SK-N-SH treated with all-trans-retinoic acid at 6 μM for 48 hours (cell line): ENCODE results near the gene CKAP4.

ENCODE experiments used
- ATAC-seq: fragments of 200-7000 bp; cut with Tn5 transposase; 3 replicates; pipeline ENCODE4 v1.9.1; 2020; ENCODE audit warnings: mild to moderate bottlenecking, moderate library complexity
- ARNTL ChIP-seq: fragments of 450-650 bp; formaldehyde crosslinking; IDR thresholded peaks from 2 replicates; pipeline ENCODE4 v1.5.0; 2020; ENCODE audit warnings: low read depth, mild to moderate bottlenecking, moderate library complexity, borderline replicate concordance
- BACH2 ChIP-seq: fragments of 250-450 bp; sonication (Bioruptor Pico); IDR thresholded peaks from 2 replicates; pipeline ENCODE4 v1.9.0; 2021; ENCODE audit warnings: mild to moderate bottlenecking, borderline replicate concordance
- CREB5 ChIP-seq: fragments of 250-450 bp; sonication (Bioruptor Pico); IDR thresholded peaks from 2 replicates; pipeline ENCODE4 v1.5.1; 2020; ENCODE audit warnings: low read depth, mild to moderate bottlenecking, moderate library complexity
- CSDC2 ChIP-seq: fragments of 250-450 bp; sonication (Bioruptor Pico); IDR thresholded peaks from 2 replicates; pipeline ENCODE4 v1.5.0; 2020; ENCODE audit warnings: mild to moderate bottlenecking, moderate library complexity
- GLIS3 ChIP-seq: fragments of 250-450 bp; sonication (Bioruptor Pico); IDR thresholded peaks from 2 replicates; pipeline ENCODE4 v1.5.0; 2020; ENCODE audit warnings: mild to moderate bottlenecking, moderate library complexity
- OSR1 ChIP-seq: fragments of 250-450 bp; sonication (Bioruptor Pico); IDR thresholded peaks from 2 replicates; pipeline ENCODE4 v1.8.0; 2022; ENCODE audit warnings: moderate library complexity, mild to moderate bottlenecking, inconsistent platforms
- PATZ1 ChIP-seq: fragments of 250-450 bp; sonication (Bioruptor Pico); IDR thresholded peaks from 2 replicates; pipeline ENCODE4 v1.8.0; 2020; ENCODE audit warnings: mild to moderate bottlenecking, moderate library complexity, borderline replicate concordance
- POU6F1 ChIP-seq: fragments of 250-450 bp; sonication (Bioruptor Pico); IDR thresholded peaks from 2 replicates; pipeline ENCODE4 v1.8.0; 2021; ENCODE audit warnings: low read depth, mild to moderate bottlenecking, moderate library complexity, borderline replicate concordance
- PPARA ChIP-seq: fragments of 250-450 bp; sonication (Bioruptor Pico); IDR thresholded peaks from 2 replicates; pipeline ENCODE4 v1.5.0; 2020; ENCODE audit warnings: mild to moderate bottlenecking, borderline replicate concordance
- SNAI2 ChIP-seq: fragments of 250-450 bp; sonication (Bioruptor Pico); IDR thresholded peaks from 2 replicates; pipeline ENCODE4 v1.5.0; 2020; ENCODE audit warnings: mild to moderate bottlenecking, moderate library complexity
- TCF4 ChIP-seq: fragments of 250-450 bp; sonication (Bioruptor Pico); IDR thresholded peaks from 2 replicates; pipeline ENCODE4 v1.8.0; 2021; ENCODE audit warnings: mild to moderate bottlenecking, moderate library complexity, borderline replicate concordance
- TOX ChIP-seq: fragments of 250-450 bp; sonication (Bioruptor Pico); IDR thresholded peaks from 2 replicates; pipeline ENCODE4 v1.8.0; 2021; ENCODE audit warnings: mild to moderate bottlenecking, moderate library complexity, borderline replicate concordance
- TSHZ2 ChIP-seq: fragments of 250-450 bp; sonication (Bioruptor Pico); IDR thresholded peaks from 2 replicates; pipeline ENCODE4 v1.5.0; 2020; ENCODE audit warnings: mild to moderate bottlenecking, moderate library complexity
- ZC3H10 ChIP-seq: fragments of 250-450 bp; sonication (Bioruptor Pico); IDR thresholded peaks from 2 replicates; pipeline ENCODE4 v1.5.1; 2021; ENCODE audit warnings: mild to moderate bottlenecking, moderate library complexity
- ZFP30 ChIP-seq: fragments of 450-650 bp; formaldehyde crosslinking; IDR thresholded peaks from 2 replicates; pipeline ENCODE4 v1.5.0; 2022; ENCODE audit warnings: mild to moderate bottlenecking, moderate library complexity
- ZNF565 ChIP-seq: fragments of 450-650 bp; formaldehyde crosslinking; conservative IDR thresholded peaks from 2 replicates; pipeline ENCODE4 v1.5.0; 2020; ENCODE audit warnings: low read depth, mild to moderate bottlenecking, moderate library complexity
- ZNF70 ChIP-seq: fragments of 450-650 bp; formaldehyde crosslinking; IDR thresholded peaks from 2 replicates; pipeline ENCODE4 v1.5.0; 2020; ENCODE audit warnings: mild to moderate bottlenecking, moderate library complexity

Gene CKAP4

GRCh38 chr12:106217706-106218105 lies 30.1 kb downstream of the CKAP4 start (continued):
- no peak for TF ChIP-seq PATZ1 (CRISPR knock-in tag)
- TF ChIP-seq CSDC2: no peak
- no peak for TF ChIP-seq TOX (CRISPR knock-in tag)
- TF ChIP-seq BACH2: no peak
- no peak for TF ChIP-seq SNAI2
- TF ChIP-seq ARNTL (CRISPR knock-in tag): no peak
- no peak for TF ChIP-seq PPARA (CRISPR knock-in tag)
- TF ChIP-seq CREB5 (CRISPR knock-in tag): no peak
- TF ChIP-seq POU6F1 (CRISPR knock-in tag): no peak

- no peak for TF ChIP-seq ZC3H10 (CRISPR knock-in tag)
- no peak for TF ChIP-seq CSDC2
- no peak for TF ChIP-seq CREB5 (CRISPR knock-in tag)
- no peak for TF ChIP-seq TOX (CRISPR knock-in tag)
- no peak for TF ChIP-seq TSHZ2 (CRISPR knock-in tag)
- TF ChIP-seq TCF4 (CRISPR knock-in tag): no peak
- TF ChIP-seq ZNF565 (CRISPR knock-in tag): no peak
- no peak for TF ChIP-seq SNAI2
- no peak for TF ChIP-seq POU6F1 (CRISPR knock-in tag)
- no peak for TF ChIP-seq ARNTL (CRISPR knock-in tag)
- TF ChIP-seq OSR1: no peak
- TF ChIP-seq GLIS3 (CRISPR knock-in tag): no peak
- TF ChIP-seq ZNF70 (CRISPR knock-in tag): no peak
- no peak for TF ChIP-seq PATZ1 (CRISPR knock-in tag)
- ATAC-seq: no peak
Measured at GRCh38 chr12:106214571-106214970, 33.2 kb downstream of the CKAP4 start.

GRCh38 chr12:106213662-106214061 lies 34.2 kb downstream of the CKAP4 start:
- no peak for TF ChIP-seq PPARA (CRISPR knock-in tag)
- no peak for TF ChIP-seq SNAI2
- TF ChIP-seq ZFP30 (CRISPR knock-in tag): no peak
- no peak for TF ChIP-seq ARNTL (CRISPR knock-in tag)
- no peak for TF ChIP-seq ZNF565 (CRISPR knock-in tag)
- no peak for TF ChIP-seq POU6F1 (CRISPR knock-in tag)
- no peak for ATAC-seq
